Ovary (tissue), 3 donors: ENCODE measurements around the gene COL4A3.

Source experiments
- CTCF ChIP-seq, 3 donors: fragments of 450-650 bp in 2 of 3; fragments of 200-600 bp in 1 of 3; IDR thresholded peaks; one replicate each; pipeline versions ENCODE4 v1.5.1 to v1.8.0; 2016 to 2022; ENCODE audit warnings: antibody characterized with exemption in 3 of 3, mild to moderate bottlenecking in 1 of 3
- EP300 ChIP-seq: sonication (generic); formaldehyde crosslinking; IDR thresholded peaks from one replicate; pipeline ENCODE4 v1.6.1; 2017; ENCODE audit warnings: antibody characterized with exemption
- donor health status: DM: no; HTN: no; CAD: no.

- no peak for TF ChIP-seq CTCF (IDR thresholded peaks at IDR 0.05)
- no peak for TF ChIP-seq EP300
Measured at GRCh38 chr2:227185615-227186232, 21.3 kb downstream of the COL4A3 start.
